ENCODE measurements around the gene FGF13.

FGF13 gene

GRCh38 chrX:138711399-138712347 is at the start of gene FGF13:
TSS of gene FGF13 (minus strand) at chrX:138711717. CDS start at chrX:138711003, 714 bp downstream.
- no peak for DNase-seq

- no peak for DNase-seq
These were observed 47.9 kb upstream of the FGF13 start for GRCh38 chrX:138759217-138759943.

- no peak for DNase-seq
These were observed 44.7 kb upstream of the FGF13 start for GRCh38 chrX:138756234-138756633.

GRCh38 chrX:138754861-138755260 is 43.3 kb upstream of the FGF13 start:
- DNase-seq = no peak

GRCh38 chrX:138748480-138748879 is 37.0 kb upstream of the FGF13 start:
- no peak for DNase-seq

- DNase-seq = peak; percentile 15
These were observed 33.7 kb upstream of the FGF13 start for GRCh38 chrX:138745196-138745595.

GRCh38 chrX:138742217-138742616 is 30.7 kb upstream of the FGF13 start:
- no peak for DNase-seq

GRCh38 chrX:138740341-138740740 is 28.8 kb upstream of the FGF13 start:
- no peak for DNase-seq

GRCh38 chrX:138723301-138723700 is 11.8 kb upstream of the FGF13 start:
- DNase-seq = no peak

GRCh38 chrX:138719396-138719795 is 7.9 kb upstream of the FGF13 start:
- no peak for DNase-seq

- DNase-seq = no peak
These were observed 7.4 kb upstream of the FGF13 start for GRCh38 chrX:138718941-138719340.

GRCh38 chrX:138710866-138711341 is 613 bp downstream of the FGF13 start:
- no peak for DNase-seq

GRCh38 chrX:138709886-138710791 is 1.4 kb downstream of the FGF13 start:
- no peak for DNase-seq

GRCh38 chrX:138708268-138708667 is 3.2 kb downstream of the FGF13 start:
- no peak for DNase-seq

- DNase-seq = no peak
These were observed 6.9 kb downstream of the FGF13 start for GRCh38 chrX:138704596-138704995.

GRCh38 chrX:138704101-138704500 is 7.4 kb downstream of the FGF13 start:
- DNase-seq = no peak

- no peak for DNase-seq
These were observed 18.9 kb downstream of the FGF13 start for GRCh38 chrX:138692591-138692990.

GRCh38 chrX:138691186-138691585 is 20.3 kb downstream of the FGF13 start:
- no peak for DNase-seq

GRCh38 chrX:138690591-138690990 is 20.9 kb downstream of the FGF13 start:
- no peak for DNase-seq

GRCh38 chrX:138683600-138683999 is 27.9 kb downstream of the FGF13 start:
- DNase-seq = no peak

- DNase-seq = no peak
These were observed 41.8 kb downstream of the FGF13 start for GRCh38 chrX:138669693-138670092.

- no peak for DNase-seq
These were observed 47.1 kb downstream of the FGF13 start for GRCh38 chrX:138664466-138664865.

GRCh38 chrX:138664016-138664415 is 47.5 kb downstream of the FGF13 start:
- DNase-seq = no peak

Measured in CD4-positive, alpha-beta T cell treated with Interleukin-10 for 1 hour (primary cell).